GM12892 (cell line): Measurements from ENCODE around the gene PLEKHA6.

ENCODE experiments used
- POLR2A ChIP-seq: IDR thresholded peaks from 2 replicates; pipeline ENCODE4 v1.6.1; 2011; ENCODE audit warnings: low read depth, low read length, control low read depth
- POLR2AphosphoS5 ChIP-seq: IDR thresholded peaks from 2 replicates; pipeline ENCODE4 v1.6.1; 2011; ENCODE audit warnings: low read depth, low read length, control low read depth
- TAF1 ChIP-seq: IDR thresholded peaks from 2 replicates; pipeline ENCODE4 v1.6.1; 2011; ENCODE audit warnings: low read depth, mild to moderate bottlenecking, control low read depth, low read length, borderline replicate concordance

- no peak for TF ChIP-seq POLR2A
- TF ChIP-seq POLR2AphosphoS5: no peak
- no peak for TF ChIP-seq TAF1
These were observed 26.0 kb upstream of the PLEKHA6 start for GRCh38 chr1:204385727-204386126.
